Fibroblast of lung (primary cell): ENCODE results near the gene SLC16A10.

Experiments
- EZH2 ChIP-seq: IDR thresholded peaks from 2 replicates; pipeline ENCODE4 v1.5.1; 2012; ENCODE audit warnings: low read length, control low read depth, mild to moderate bottlenecking; ENCODE audit errors: missing control alignments
- TF ChIP-seq, protein P1 (sequence below), 2 donors: IDR thresholded peaks in 1 of 2; conservative IDR thresholded peaks in 1 of 2; 1 replicate in 1 of 2; 2 replicates in 1 of 2; pipeline ENCODE4 v1.5.1; 2011 to 2012; ENCODE audit warnings: low read length in 2 of 2, control low read depth in 1 of 2, inconsistent platforms in 1 of 2, low read depth in 1 of 2, mild to moderate bottlenecking in 1 of 2

DNA sequence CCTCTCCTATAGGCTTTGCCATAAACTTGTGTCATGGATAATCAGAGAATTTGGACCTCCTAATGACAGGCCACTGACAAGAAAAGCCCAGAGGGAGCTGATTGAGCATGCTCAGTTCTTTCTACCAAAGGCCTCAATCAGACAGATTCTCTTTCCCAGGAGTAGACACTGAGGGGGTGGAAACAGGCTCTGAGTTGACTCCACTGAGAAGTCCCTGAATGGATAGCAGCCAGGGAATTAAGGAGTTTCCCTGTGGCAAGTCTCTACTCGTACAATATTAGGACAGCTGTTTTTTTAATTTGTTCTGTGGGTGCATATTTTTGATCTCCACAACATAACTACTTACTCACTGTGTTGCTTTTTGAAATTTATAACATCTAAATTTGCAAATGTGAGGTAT, 63.3 kb downstream of the SLC16A10 start:
- TF ChIP-seq, protein P1, sequence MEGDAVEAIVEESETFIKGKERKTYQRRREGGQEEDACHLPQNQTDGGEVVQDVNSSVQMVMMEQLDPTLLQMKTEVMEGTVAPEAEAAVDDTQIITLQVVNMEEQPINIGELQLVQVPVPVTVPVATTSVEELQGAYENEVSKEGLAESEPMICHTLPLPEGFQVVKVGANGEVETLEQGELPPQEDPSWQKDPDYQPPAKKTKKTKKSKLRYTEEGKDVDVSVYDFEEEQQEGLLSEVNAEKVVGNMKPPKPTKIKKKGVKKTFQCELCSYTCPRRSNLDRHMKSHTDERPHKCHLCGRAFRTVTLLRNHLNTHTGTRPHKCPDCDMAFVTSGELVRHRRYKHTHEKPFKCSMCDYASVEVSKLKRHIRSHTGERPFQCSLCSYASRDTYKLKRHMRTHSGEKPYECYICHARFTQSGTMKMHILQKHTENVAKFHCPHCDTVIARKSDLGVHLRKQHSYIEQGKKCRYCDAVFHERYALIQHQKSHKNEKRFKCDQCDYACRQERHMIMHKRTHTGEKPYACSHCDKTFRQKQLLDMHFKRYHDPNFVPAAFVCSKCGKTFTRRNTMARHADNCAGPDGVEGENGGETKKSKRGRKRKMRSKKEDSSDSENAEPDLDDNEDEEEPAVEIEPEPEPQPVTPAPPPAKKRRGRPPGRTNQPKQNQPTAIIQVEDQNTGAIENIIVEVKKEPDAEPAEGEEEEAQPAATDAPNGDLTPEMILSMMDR (conservative IDR thresholded peaks at IDR 0.05 in 1 of 2, IDR thresholded peaks at IDR 0.05 in 1 of 2; ENCODE audit: low read depth in 1 of 2, low read length in 2 of 2), result no peak
- no peak for TF ChIP-seq EZH2
